WTC11 (cell line): ENCODE measurements around the gene DMD.

Experiments used
- ATF1 ChIP-seq: sonication (generic); formaldehyde crosslinking; IDR thresholded peaks from 2 replicates; pipeline ENCODE4 v1.8.1; 2023; ENCODE audit warnings: mild to moderate bottlenecking, moderate library complexity, missing genetic modification reagents
- ATF3 ChIP-seq: sonication (generic); formaldehyde crosslinking; conservative IDR thresholded peaks from 2 replicates; pipeline ENCODE4 v1.8.1; 2022; ENCODE audit warnings: mild to moderate bottlenecking, missing genetic modification reagents
- E2F1 ChIP-seq: sonication (generic); formaldehyde crosslinking; IDR thresholded peaks from 2 replicates; pipeline ENCODE4 v1.8.0; 2022; ENCODE audit warnings: mild to moderate bottlenecking, missing genetic modification reagents
- GABPB1 ChIP-seq: sonication (generic); formaldehyde crosslinking; IDR thresholded peaks from 2 replicates; pipeline ENCODE4 v1.8.1; 2023; ENCODE audit warnings: mild to moderate bottlenecking, missing genetic modification reagents
- HMGXB4 ChIP-seq: sonication (generic); formaldehyde crosslinking; IDR thresholded peaks from 2 replicates; pipeline ENCODE4 v1.8.1; 2023; ENCODE audit warnings: mild to moderate bottlenecking, moderate library complexity, missing genetic modification reagents
- ZBTB43 ChIP-seq: sonication (generic); formaldehyde crosslinking; IDR thresholded peaks from 2 replicates; pipeline ENCODE4 v1.8.1; 2023; ENCODE audit warnings: mild to moderate bottlenecking, missing genetic modification reagents

GRCh38 chrX:31603411-31604120 lies 1607.8 kb downstream of the DMD start:
- TF ChIP-seq E2F1 (CRISPR knock-in tag): no peak
- TF ChIP-seq ZBTB43: no peak
- no peak for TF ChIP-seq HMGXB4 (CRISPR knock-in tag)
- no peak for TF ChIP-seq ATF3 (CRISPR knock-in tag)
- no peak for TF ChIP-seq ATF1
- TF ChIP-seq GABPB1 (CRISPR knock-in tag): no peak
